Measurements from ENCODE around the gene ZNF12.
"Not testable (repeated sequence)": the region's sequence is repeated elsewhere in the genome, so short reads cannot be mapped to it uniquely, and the experiment has no call there.

Gene ZNF12

DNA sequence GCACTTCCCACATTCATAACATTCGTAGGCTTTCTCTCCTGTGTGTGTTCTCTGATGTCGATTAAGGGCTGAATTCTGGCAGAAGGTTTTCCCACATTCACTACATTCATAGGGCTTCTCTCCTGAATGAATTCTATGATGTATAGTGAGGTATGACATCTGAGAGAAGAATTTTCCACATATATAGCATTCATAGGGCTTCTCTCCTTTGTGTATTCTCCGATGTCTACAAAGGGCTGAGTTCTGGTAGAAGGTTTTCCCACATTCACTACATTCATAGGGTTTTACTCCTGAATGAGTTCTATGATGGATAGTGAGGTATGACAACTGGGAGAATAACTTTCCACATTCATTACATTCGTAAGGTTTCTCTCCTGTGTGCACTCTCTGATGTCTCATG lies 15.6 kb downstream of the ZNF12 start:
- DNase-seq = no peak

DNA sequence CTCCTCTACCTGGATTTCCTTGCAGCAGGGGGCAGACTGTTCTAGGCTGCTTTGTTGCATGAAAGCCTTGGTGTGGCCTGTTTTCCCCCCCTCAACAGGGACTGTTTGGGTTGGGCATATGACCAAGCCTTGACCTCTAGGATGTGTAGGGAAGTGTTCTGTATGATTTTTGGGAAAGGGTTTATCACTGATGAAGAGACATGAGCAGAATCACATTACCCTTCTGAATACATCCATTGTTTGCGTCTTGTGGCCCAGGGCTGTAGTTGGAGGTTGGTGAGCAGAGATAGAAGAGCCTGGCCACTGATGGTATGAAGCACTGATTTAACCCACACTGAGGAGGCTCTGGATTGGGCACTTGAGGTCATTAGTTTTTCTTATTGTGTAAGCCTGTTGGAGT lies 26.6 kb downstream of the ZNF12 start:
- DNase-seq = no peak

DNA sequence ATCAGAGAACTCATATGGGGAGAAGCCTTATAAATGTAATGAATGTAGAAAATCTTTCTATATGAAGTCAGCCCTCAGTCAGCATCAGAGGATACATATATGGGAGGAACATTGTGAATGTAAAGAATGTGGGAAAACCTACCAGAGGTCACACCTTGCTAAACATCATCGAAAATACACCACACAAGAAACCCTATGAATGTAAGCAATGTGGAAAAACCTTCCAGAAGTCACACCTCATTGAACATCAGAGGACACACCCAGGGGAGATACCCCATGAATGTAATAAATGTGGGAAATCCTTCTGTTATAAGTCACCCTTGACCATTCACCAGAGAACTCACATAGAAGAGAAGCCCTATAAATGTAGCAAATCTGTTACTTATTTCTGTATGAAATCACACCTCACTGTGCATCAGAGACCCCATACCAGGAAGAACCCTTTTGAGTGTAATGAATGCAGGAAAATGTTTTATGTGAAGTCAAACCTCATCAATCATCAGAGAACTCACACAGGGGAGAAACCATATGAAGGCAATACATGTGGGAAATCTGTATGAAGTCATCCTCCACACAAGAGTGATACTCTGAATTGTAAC lies 30.8 kb downstream of the ZNF12 start:
- DNase-seq = no peak

DNA sequence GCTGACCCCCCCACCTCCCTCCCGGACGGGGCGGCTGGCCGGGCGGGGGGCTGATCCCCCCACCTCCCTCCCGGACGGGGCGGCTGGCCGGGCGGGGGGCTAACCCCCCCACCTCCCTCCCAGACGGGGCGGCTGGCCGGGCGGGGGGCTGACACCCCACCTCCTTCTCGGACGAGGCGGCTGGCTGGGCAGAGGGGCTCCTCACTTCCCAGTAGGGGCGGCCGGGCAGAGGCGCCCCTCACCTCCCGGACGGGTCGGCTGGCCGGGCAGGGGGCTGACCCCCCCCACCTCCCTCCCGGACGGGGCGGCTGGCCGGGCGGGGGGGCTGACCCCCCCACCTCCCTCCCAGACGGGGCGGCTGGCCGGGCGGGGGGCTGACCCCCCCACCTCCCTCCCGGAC lies 35.9 kb downstream of the ZNF12 start:
- DNase-seq = not testable (repeated sequence)

DNA sequence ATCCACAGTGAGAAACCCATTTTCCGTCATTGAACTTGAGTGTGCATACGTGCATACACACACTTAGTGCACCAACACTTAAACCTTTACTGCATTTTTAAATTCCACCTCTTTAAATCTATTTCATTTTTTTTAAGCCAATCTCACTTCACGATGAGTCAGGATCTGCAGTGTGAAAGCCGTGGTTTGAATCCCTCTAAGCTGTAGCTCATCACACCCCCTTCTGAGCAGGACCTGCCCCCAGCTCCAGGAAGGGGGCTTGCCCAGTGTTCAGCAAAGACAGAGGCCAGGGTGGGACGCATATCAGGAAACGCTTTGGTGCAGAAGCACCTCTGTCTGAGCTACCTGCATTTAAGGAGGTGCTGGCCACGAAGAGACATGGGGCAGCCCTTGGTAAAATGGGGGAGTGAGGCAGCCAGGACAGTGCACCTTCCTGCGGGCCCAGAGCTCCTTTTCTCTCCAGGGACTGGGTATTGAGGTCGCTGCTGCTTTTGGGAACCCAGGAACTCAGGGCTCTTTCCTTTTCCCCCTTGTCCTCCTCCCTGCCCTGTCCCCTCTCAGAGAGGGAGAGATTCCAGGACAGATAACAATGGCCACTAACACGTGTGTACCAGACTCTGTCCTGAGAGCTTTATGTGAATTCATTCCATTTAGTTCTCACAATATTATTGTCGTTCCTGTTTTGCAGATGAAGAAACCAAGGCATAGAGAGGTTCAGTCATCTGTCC lies 48.0 kb downstream of the ZNF12 start:
- no peak for DNase-seq

DNA sequence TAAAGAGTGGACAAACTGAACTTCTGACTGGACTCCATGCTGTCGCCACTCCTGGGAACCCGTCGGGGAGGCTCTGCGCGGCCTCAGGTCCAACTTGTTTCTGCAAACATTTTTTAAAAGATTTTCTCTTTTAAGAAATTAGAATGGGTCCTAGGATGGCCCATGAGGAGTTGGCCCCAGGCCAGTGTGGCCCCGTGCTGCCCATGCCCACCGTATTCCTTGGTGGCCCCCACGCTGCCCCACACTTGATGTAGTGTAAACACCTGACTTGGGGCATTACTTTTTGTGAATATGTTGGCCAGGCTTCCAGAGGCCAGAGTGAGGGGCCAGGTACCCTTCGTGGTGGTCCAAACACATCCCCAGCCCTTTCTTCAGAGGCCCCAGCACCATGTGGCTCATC lies 50.3 kb downstream of the ZNF12 start:
- DNase-seq = no peak

DNA sequence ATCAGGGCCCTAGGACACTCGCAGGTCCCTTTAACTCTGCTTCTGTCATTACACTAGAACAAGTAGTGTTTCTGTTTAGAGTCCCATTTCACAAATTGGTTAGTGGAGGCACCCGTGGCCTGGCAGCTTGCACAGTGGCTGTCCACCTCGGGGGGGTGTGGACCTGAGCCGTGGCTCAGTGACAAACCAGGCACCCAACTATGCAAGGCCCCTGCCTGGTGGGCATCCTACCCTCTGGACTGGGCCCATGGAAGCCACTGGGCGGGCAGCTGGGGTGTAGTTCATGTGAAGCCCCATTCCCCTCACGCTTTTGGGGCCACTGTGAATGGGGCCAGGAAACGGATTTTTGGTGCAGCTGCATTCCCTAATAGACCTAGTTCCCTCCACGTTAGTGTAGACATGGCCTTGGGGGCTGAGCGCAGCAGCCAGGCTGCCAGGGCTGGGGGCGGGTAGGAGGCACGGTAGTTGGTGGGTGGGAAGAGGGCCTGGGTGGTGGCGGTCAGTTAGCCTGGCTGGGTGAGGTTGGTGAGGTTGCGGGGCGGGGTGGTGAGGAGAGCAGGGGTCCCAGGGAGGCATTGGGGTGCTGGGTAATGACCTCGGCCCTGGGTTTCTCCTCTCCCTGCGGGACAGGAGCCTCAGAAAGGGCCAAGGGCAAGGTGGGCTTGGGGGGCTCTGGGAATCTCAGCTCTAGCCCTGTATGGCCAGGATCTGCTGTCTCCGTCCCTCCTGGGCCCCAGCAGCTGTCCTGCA lies 50.9 kb downstream of the ZNF12 start:
- DNase-seq = no peak

DNA sequence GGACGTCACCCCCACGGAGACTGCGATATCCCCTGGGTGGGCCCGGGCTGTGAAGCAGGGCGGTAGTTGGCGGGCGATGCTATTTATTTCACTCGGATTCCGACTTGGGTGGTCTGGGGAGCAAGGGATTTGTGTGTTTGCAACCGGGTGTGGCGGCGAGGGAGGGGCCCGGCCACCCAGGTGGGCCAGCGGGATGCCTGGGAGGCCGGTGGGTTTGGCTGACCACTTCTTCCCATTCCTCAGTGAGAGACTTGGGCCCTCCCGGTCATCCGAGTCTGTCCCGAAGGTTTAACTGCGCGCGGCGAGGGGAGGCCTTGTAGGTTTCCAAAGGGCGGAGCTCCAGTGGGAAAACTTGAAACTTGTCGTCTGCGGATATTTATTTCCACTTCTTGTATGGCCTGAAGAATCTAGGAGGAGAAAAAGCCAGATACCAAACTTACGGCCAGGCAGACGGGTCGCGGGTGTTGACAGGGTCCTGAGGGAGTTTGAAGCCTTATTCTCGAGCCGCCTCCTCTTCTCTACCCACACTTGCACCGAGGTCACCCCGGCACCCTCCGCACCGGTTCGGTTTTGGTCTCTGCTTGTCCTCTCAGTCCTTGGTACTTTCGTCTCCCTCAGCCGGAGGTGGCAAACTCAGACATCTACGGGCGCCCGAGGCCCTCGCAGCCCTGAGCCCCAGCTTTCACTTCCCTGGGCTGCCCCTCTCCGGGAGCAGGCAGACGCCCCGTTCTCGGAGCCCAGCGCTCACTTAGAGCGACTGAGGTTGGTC lies 51.7 kb downstream of the ZNF12 start:
- DNase-seq = no peak

DNA sequence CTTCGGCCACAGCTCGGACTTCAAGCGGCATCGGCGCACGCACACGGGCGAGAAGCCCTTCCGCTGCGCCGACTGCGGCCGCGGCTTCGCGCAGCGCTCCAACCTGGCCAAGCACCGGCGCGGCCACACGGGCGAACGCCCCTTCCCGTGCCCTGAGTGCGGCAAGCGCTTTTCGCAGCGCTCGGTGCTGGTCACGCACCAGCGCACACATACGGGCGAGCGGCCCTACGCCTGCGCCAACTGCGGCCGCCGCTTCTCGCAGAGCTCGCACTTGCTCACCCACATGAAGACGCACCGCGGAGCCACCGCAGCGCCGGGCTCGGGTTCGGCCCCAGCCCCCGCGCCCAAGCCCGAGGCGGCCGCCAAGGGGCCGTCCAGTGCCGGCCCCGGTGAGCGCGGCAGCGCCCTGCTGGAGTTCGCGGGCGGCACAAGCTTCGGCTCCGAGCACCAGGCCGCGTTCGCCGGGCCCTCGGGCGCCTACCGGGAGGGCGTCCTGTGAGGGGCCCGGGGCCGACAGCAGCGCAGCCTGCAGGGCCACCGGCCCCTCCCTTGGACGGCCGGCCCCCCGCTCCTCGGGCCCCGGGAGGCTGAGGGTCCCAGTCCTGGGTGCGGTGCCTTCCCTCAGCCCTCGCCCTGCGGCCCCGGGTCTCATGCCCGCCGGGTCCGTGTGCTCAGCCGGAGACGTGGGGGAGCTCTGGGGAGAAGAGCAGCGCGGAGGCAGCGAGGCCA lies 52.5 kb downstream of the ZNF12 start:
- no peak for DNase-seq

DNA sequence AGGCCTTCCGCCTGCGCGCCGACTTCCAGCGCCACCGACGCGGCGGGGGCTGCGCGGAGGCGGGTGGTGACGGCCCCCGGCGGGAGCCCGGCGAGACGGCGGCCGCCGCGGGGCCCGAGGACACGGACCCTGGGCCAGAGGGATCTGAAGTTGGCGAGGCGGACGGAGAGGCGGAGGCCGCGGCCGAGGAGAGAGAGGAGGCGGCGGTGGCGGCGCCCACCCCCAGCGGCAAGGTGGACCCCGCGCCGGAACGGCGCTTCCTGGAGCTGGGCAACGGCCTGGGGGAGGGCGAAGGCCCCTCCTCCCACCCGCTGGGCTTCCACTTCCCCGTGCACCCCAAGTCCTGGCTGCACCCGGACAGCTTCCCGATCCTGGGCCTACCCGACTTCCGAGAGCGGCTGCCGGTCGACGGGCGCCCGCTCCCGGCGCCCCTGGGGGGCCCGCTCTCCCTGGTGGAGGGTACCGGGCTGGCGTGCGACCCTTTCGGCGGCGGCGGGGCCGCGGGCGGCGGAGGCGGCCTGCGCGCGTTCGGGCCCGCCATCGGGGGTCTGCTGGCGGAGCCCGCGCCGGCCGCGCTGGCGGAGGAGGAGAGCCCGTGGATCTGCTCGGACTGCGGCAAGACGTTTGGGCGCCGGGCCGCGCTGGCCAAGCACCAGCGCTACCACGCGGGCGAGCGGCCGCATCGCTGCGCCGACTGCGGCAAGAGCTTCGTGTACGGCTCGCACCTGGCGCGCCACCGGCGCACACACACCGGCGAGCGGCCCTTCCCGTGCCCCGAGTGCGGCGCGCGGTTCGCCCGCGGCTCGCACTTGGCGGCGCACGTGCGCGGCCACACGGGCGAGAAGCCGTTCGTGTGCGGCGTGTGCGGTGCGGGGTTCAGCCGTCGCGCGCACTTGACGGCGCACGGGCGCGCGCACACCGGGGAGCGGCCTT lies 53.4 kb downstream of the ZNF12 start:
- DNase-seq = no peak

DNA sequence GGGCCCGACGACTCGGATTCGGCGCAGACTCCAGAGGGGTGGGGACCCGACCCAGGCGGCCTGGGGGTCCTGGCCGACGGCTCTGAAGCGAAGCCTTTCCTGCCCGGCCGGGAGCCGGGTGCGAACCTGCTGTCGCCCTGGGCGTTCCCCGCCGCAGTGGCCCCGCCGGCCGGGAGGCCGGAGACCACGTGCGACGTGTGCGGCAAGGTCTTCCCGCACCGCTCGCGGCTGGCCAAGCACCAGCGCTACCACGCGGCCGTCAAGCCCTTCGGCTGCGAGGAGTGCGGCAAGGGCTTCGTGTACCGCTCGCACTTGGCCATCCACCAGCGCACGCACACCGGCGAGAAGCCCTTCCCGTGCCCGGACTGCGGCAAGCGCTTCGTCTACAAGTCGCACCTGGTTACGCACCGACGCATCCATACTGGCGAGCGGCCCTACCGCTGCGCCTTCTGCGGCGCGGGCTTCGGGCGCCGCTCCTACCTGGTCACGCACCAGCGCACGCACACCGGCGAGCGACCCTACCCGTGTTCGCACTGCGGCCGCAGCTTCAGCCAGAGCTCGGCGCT lies 54.2 kb downstream of the ZNF12 start:
- DNase-seq = no peak

DNA sequence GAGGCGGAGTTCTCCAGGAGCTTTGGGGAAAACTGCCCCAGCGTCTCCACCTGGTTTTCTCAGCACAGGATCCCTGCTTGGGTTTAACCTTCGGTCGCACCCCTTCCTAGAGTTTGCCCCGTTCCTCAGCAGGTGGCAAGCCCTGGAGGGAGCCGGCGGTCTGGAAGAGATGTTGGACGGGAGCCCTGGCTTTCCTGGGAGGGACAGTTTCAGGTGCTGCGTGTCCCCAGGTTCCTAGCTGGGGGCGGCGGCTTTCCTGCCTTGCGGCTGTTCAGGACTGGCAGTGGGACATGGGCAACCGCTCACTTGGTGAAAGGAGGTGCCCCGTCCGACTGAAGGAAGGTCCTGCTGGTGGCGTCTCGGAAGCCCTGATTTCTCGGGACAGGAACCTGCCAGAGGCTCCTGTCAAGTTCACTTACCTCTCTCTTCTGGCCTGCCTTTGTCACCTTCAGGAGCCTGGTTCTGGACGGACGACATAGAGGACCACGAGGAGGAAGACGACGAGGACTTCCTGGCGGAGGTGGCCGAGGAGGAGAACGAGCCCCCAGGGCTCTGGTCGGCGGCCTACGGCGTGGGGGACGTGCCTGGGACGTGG lies 54.8 kb downstream of the ZNF12 start:
- DNase-seq = no peak

DNA sequence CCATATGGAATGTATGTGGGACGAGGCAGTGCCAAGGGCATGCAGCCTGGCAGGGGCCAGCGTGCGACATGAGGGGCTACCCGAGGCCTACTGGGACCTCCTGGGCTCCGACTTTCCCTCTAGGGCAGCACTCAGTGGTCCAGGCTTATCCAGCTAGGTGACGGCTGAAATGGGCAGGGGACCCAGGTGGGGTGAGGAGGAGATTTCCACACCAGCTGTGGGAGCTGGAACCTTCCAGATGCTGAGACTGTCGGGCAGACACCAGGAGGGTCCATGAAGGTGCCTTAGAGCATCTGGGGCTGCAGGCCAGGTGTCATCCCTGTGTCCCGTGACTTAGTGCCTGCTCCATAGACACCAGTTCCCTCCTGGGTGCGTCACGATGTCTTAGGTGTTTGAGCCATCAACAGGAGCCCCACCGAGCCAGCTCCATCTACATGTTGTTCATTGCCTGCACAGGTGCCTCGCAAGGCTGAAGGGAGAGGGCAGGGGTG lies 56.2 kb downstream of the ZNF12 start:
- DNase-seq = no peak

DNA sequence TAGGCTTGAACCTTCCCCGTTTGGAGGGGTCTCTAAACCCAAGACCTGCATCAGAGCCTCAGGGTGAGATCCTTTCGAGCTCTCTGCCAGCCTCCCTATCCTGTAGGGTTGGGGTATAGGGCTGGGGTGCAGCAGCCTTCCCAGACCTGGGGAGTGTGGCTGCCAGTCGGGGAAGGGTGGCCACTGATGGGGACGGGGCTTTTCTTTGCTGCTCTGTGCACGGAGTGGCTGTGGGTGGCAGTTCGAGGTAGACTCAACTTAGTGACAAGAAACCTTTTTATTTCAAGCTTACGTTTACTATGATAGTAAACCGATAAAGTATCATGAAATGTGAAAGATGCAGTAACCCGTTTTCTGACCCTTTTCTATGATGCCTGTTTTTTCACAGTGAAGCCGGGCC lies 56.7 kb downstream of the ZNF12 start:
- DNase-seq = no peak

DNA sequence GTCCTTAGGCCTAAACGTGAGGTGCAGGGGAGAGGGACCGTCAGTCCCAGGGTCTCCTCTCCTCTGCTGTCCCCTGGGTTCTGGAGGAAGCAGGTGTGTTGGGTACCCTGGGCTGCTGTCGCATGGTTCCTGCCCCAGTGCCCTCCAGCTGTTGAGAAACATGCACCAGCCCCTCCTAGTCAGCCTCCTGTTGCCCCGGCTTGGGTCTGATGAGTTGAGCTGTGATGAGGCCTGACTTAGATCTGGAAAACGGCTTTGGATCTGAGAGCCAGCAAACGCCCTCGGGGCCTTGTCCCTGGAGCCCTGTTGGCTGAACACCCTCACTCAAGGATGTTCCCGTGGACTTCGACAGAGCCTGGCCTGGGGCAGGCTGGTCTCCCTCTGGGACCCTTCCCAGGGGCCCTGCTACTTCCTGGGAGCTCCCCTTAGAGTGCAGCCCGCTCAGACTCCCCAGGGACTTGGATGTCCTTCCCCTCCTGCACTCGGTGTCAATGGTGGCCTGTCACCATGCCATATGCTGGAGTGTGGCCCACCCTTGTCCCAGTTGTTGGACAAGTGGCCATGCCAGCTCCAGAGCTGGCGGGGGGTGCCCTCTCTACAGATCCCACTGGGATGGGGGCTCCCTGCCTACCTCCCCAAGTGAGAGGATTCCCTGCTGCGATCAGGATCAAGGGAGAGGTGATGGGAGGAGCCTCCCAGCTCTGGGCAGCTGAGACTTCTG lies 57.3 kb downstream of the ZNF12 start:
- DNase-seq = no peak

DNA sequence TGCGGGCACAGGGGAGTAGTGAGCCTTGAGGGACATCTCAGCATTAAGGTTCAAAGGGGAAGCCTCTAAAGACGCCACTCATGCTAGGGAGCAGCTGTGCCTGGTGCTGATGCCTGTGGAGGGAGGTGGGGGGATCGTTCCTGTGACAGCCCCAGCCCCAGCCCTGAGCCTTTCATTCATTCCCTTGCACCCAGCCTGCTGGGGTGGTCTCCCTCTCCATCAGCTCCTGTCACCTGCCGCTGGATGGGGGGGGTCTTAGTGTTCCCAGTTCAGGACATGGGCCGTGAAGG lies 58.0 kb downstream of the ZNF12 start:
- no peak for DNase-seq

DNA sequence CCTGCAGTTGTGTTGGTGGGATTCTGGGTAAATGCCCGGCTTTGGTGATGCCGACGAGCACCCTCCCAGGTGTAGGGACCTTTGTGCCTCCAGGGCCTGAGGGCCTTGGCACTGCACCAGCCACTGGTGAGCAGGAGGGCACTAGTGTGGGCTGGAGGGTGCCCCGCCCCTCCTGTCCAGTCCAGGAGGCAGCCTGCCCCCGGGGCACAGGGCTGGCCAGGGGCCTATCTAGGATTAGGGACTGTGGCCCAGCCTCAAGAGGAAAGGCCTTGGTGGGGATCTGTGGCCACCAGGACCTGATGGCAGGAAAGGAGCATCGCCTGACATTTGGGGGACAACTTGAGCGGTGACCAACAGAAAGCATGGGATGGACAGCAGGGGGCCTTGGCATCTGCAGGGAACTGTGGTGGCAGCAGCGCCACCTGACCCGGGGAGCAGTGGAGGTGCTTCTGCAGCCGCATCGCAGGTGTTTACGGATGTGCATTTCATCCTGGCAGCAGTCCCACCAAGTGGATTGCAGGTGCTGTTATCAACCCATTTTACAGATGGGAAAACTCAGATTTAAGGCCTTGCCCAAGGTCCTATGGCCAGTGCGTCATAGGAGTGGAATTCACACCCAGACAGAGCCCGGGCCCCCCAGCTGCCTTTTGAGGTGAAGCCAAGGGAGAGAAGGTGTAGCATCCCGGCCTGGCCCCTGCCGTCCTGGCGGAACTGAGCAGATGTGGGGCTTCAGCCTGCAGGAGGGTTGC lies 58.5 kb downstream of the ZNF12 start:
- no peak for DNase-seq

DNA sequence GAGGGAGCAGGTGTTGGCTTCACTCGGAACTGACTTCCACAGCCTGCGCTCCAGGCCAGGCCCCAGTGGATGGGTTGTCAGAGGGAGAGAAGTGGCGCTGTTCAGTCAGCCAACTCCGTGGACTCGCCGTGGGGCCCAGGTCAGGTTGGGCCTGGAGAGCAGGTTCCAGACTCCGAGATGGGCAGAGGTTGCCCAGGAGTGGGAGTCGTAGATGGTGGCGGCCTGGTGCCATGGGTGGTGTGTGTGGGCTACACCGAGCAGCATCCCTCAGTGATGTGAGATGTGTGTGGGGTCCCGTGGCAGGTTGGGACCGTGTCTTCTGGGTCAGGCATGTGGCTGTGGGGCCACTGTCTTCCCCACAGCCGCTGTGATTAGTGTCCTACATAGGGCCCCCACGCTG lies 59.2 kb downstream of the ZNF12 start:
- no peak for DNase-seq

DNA sequence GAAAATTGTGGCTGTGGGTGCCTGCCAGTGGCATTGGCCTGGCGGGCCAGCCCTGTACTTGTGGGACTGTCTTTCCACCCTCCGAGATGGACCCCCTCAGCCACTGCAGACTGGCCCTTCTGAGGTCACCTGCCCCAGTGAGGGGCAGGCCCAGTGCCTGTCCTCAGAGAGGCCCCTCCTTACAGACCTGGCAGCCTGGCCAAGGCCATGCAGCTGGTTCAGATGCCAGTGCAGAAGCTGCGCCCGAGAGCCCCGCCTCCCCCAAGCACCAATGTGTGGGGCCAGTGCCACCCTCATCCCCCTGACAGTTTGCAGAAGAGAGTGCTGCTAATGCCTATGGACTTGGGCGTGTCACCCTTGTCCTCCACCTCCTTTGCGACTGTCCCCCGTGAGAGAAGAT lies 59.7 kb downstream of the ZNF12 start:
- no peak for DNase-seq

DNA sequence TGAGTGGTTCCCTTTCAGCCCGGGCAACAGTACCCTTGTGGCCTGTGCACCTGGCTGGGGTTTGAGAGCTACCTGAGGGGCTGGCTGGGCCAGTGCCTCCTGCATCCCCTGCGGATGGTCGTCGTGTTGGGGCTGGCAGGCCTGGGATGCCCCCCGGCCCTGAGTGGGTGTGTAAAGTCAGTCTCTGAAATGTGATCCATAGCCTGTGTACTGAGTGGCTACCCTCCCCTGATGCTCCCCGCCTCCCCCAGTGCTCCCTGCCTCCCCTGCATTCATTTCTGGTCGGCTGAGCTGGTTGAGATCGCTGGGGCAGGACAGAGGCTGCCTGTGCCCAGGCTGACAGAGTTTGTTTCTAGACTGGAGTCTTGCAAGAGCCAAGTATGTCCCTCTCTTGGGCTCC lies 60.3 kb downstream of the ZNF12 start:
- no peak for DNase-seq

All from DMS79 treated with DMSO at 0.1 percent for 48 hours (cell line).